ENCODE data around the gene KIRREL1.

KIRREL1 gene

GRCh38 chr1:158007667-158008386, 14.4 kb downstream of the KIRREL1 start:
- DNase-seq = no peak

GRCh38 chr1:158008630-158009029, 15.2 kb downstream of the KIRREL1 start:
- no peak for DNase-seq

- peak; percentile 39 for DNase-seq
Observed at GRCh38 chr1:158011714-158012113, 18.3 kb downstream of the KIRREL1 start.

- peak; percentile 53 for DNase-seq
Observed at GRCh38 chr1:158013840-158014730, 20.6 kb downstream of the KIRREL1 start.

GRCh38 chr1:158014731-158015320, 21.4 kb downstream of the KIRREL1 start:
- no peak for DNase-seq

GRCh38 chr1:158016651-158017335, 23.3 kb downstream of the KIRREL1 start:
- peak; percentile 43 for DNase-seq

- DNase-seq = peak; percentile 53
Observed at GRCh38 chr1:158017800-158018595, 24.6 kb downstream of the KIRREL1 start.

- peak; percentile 97 for DNase-seq
Observed at GRCh38 chr1:158019171-158019868, 25.9 kb downstream of the KIRREL1 start.

GRCh38 chr1:158020259-158020885, 26.9 kb downstream of the KIRREL1 start:
- DNase-seq = peak; percentile 63

- peak; percentile 50 for DNase-seq
Observed at GRCh38 chr1:158020886-158021620, 27.6 kb downstream of the KIRREL1 start.

- no peak for DNase-seq
Observed at GRCh38 chr1:158021721-158022120, 28.3 kb downstream of the KIRREL1 start.

GRCh38 chr1:158022554-158023312, 29.3 kb downstream of the KIRREL1 start:
- DNase-seq = no peak

GRCh38 chr1:158024737-158025136, 31.3 kb downstream of the KIRREL1 start:
- no peak for DNase-seq

- no peak for DNase-seq
Observed at GRCh38 chr1:158025576-158026230, 32.3 kb downstream of the KIRREL1 start.

GRCh38 chr1:158026651-158027050, 33.2 kb downstream of the KIRREL1 start:
- DNase-seq = no peak

- no peak for DNase-seq
Observed at GRCh38 chr1:158027508-158027907, 34.1 kb downstream of the KIRREL1 start.

GRCh38 chr1:158028969-158029368, 35.5 kb downstream of the KIRREL1 start:
- peak; percentile 39 for DNase-seq

- DNase-seq = no peak
Observed at GRCh38 chr1:158035014-158035413, 41.6 kb downstream of the KIRREL1 start.

All from fibroblast of skin of right biceps (primary cell).